HG03460 (cell line): ENCODE measurements around the gene RBP5.

Experiments
- ATAC-seq: cut with Tn5 transposase; IDR thresholded peaks from one replicate; pipeline ENCODE4 v1.9.1; 2021; ENCODE audit not compliant: unreplicated experiment

RBP5 gene

GRCh38 chr12:7146228-7146627 lies 17.5 kb upstream of the RBP5 start:
- no peak for ATAC-seq

- ATAC-seq: no peak
Measured at GRCh38 chr12:7145671-7146070, 17.0 kb upstream of the RBP5 start.

GRCh38 chr12:7144414-7145120 lies 15.9 kb upstream of the RBP5 start:
- no peak for ATAC-seq

GRCh38 chr12:7143564-7143963 lies 14.9 kb upstream of the RBP5 start:
- ATAC-seq: no peak

- no peak for ATAC-seq
Measured at GRCh38 chr12:7142809-7143465, 14.2 kb upstream of the RBP5 start.

- ATAC-seq: no peak
Measured at GRCh38 chr12:7142056-7142644, 13.5 kb upstream of the RBP5 start.

- ATAC-seq: no peak
Measured at GRCh38 chr12:7141351-7142005, 12.8 kb upstream of the RBP5 start.

DNA sequence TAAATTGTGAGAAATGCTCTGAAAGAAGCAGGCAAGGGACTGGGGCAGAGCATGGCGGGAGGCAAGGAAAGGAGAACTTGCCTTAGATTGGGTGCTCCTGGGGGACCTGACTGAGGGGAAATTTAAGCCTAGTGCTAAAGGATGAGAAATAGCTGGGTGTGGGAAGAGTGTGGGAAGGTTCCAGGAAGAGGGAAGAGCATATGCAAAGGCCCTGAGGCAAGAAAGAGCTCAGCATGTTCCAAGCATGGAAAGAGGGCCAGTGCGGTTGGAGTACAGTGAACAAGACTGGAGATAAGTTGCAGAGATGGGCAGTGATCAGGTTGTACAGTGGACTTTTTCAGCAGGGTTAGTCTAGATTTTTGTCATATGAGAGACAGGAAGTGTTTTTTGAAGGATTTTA lies 10.5 kb upstream of the RBP5 start:
- ATAC-seq: no peak

- no peak for ATAC-seq
Measured at GRCh38 chr12:7137908-7138307, 9.2 kb upstream of the RBP5 start.

- no peak for ATAC-seq
Measured at GRCh38 chr12:7136676-7137075, 8.0 kb upstream of the RBP5 start.

DNA sequence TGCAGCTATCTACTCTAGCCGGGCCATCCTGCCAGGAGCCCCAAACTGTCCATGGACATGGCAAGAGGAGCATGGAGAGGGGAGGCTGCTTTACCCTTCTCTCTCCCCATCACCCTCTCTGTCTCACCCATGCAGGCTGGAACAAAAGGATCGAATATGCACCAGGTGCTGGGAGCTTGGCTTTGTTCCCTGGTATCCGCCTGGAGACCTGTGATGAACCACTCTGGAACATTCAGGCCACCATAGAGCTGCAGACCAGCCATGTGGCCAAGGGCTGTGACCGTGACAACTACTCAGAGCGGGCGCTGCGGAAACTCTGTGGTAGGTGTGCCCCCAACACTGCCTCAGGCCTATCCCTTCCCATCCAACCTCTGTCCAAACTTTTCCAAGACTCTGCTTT lies 7.4 kb upstream of the RBP5 start:
- ATAC-seq: no peak

- no peak for ATAC-seq
Measured at GRCh38 chr12:7134396-7135166, 5.9 kb upstream of the RBP5 start.

- ATAC-seq: no peak
Measured at GRCh38 chr12:7131502-7131866, 2.8 kb upstream of the RBP5 start.

- no peak for ATAC-seq
Measured at GRCh38 chr12:7130701-7131501, 2.2 kb upstream of the RBP5 start.

- peak; percentile 83 for ATAC-seq
Measured at GRCh38 chr12:7129872-7130691, 1.4 kb upstream of the RBP5 start, which contains the start of gene CLSTN3. Gene CLSTN3 (plus strand): TSS chr12:7130371. CDS start chr12:7130649, 278 bp downstream.

DNA sequence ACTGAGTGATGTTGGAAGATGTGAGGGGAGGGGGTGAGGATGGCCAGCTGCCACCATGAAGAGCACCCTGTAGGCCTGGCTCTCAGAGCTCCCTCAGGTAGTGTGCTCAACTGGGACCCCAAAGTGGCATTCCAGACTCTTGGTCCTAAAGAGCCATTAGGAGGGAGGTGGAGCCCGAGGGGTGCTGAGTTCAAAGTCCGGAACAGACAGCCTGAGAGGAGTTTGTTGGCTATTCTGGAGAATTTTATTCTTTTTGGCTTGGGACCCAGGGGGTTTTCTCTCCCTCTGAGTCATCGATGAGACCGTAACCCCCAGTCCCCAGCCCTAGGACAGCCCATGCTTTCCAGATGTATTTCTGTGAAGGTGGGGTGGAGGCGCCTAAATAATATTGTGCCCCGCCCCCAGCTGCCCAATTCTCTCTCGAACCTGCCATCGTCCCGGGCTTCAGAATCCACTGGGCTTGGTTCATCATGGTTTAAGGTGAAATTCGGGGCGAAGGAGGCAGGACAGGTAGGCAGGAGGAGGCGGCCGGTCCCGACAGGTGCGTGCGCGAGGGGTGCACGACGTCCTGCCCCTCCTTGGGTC lies 690 bp upstream of the RBP5 start:
- peak; percentile 18 for ATAC-seq

GRCh38 chr12:7127916-7128626 lies 618 bp downstream of the RBP5 start:
- ATAC-seq: no peak

- no peak for ATAC-seq
Measured at GRCh38 chr12:7125632-7126227, 3.0 kb downstream of the RBP5 start.
